IMR-90 (cell line): ENCODE results near the gene ARAP1. TPM values are rescaled to one million over a fixed set of nuclear protein-coding genes. Genes with fewer than 3 reads are reported as not detected.

Experiments
- microRNA-seq, 2 experiments: library from miRNA; stranded (forward) in 1 of 2; unstranded in 1 of 2; fragments of 10-50 nt in 1 of 2; fragments of <30 nt in 1 of 2; gene quantifications in 1 of 2; microRNA quantifications in 1 of 2; one replicate each; pipeline versions ENCODE3 to v1.1.0; 2013 to 2020; ENCODE audit not compliant: insufficient read depth in 1 of 2, insufficient read length in 1 of 2, unreplicated experiment in 1 of 2
- polyA plus RNA-seq, 3 experiments: library from polyadenylated mRNA; depleted of rRNA; stranded (reverse); fragments of >200 nt; gene quantifications; 2 replicates each; pipeline ENCODE4 v1.2.3, GENCODE V29; 2012; ENCODE audit warnings: low replicate concordance in 1 of 3
- small RNA-seq, 5 experiments: library from RNA; depleted of rRNA; stranded (forward); fragments of <200 nt; gene quantifications; one replicate each; pipeline ENCODE3, GENCODE V24; 2012
- total RNA-seq: library from RNA; depleted of rRNA; stranded (reverse); fragments of >200 nt; gene quantifications from 2 replicates; pipeline ENCODE4 v1.2.3, GENCODE V29; 2012; rRNA removed

Gene ARAP1
- total and polyA plus RNA-seq, 2 of the 4 experiments (the other 2 are of a cell fraction): 37.6 to 63.1 TPM

Small RNA genes lying within 50 kb of the gene (microRNA-seq; reads per million reads assigned to microRNA genes)
- gene MIR4692 (ENCODE audit: insufficient read depth in 1 of 2, insufficient read length in 1 of 2, unreplicated experiment in 1 of 2) (0 reads per million in 2 experiments), gene RF00019 (ENCODE audit: insufficient read depth, insufficient read length) (not detected)

Small RNA genes lying within 50 kb of the gene (small RNA-seq; reads per million reads assigned to genes)
- 0 reads per million in 5 experiments for gene MIR4692
- gene RF00019: 0 reads per million in 5 experiments

Other genes with a start within 250 kb of the ARAP1 start
- gene PDE2A, start 78.0 kb downstream of the ARAP1 start, total RNA-seq: not detected in 2 replicates
- gene PDE2A, start 78.0 kb downstream of the ARAP1 start, polyA plus RNA-seq (2012; rRNA removed): 0.02 and 0.06 TPM in 2 replicates
- 22.2 and 23.8 TPM in 2 replicates for gene STARD10, start 41.6 kb upstream of the ARAP1 start, total RNA-seq
- gene STARD10, start 41.6 kb upstream of the ARAP1 start, polyA plus RNA-seq (2012; rRNA removed): 32.9 and 37.4 TPM in 2 replicates
- gene ATG16L2, start 62.0 kb upstream of the ARAP1 start, total RNA-seq: 1.3 and 1.4 TPM in 2 replicates
- gene ATG16L2, start 62.0 kb upstream of the ARAP1 start, polyA plus RNA-seq (2012; rRNA removed): 12.2 and 12.7 TPM in 2 replicates